Measurements from ENCODE around the gene ESPN.
"Not testable (repeated sequence)": the region's sequence is repeated elsewhere in the genome, so short reads cannot be mapped to it uniquely, and the experiment has no call there.

DNA sequence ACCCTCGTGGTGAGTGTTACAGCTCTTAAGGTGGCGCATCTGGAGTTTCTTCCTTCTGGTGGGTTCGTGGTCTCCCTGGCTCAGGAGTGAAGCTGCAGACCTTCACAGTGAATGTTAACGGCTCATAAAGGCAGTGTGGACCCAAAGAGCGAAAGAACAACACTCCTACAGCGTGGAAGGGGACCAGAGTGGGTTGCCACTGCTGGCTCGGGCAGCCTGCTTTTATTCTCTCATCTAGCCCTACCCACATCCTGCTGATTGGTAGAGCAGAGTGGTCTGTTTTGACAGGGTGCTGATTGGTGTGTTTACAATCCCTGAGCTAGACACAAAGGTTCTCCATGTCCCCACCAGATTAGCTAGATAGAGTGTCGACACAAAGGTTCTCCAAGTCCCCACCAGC is 29.4 kb upstream of the ESPN start:
- TF ChIP-seq, protein P1, sequence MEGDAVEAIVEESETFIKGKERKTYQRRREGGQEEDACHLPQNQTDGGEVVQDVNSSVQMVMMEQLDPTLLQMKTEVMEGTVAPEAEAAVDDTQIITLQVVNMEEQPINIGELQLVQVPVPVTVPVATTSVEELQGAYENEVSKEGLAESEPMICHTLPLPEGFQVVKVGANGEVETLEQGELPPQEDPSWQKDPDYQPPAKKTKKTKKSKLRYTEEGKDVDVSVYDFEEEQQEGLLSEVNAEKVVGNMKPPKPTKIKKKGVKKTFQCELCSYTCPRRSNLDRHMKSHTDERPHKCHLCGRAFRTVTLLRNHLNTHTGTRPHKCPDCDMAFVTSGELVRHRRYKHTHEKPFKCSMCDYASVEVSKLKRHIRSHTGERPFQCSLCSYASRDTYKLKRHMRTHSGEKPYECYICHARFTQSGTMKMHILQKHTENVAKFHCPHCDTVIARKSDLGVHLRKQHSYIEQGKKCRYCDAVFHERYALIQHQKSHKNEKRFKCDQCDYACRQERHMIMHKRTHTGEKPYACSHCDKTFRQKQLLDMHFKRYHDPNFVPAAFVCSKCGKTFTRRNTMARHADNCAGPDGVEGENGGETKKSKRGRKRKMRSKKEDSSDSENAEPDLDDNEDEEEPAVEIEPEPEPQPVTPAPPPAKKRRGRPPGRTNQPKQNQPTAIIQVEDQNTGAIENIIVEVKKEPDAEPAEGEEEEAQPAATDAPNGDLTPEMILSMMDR (IDR thresholded peaks at IDR 0.05): not testable (repeated sequence)
- TF ChIP-seq SIN3A (IDR thresholded peaks at IDR 0.05; ENCODE audit: borderline replicate concordance, insufficient read depth, low read depth, low read length); POLR2AphosphoS5 (IDR thresholded peaks at IDR 0.05; ENCODE audit: low read depth, low read length); TCF7L2 (IDR thresholded peaks at IDR 0.05; ENCODE audit: low read depth, low read length): not testable (repeated sequence)
- TF ChIP-seq, protein P2, sequence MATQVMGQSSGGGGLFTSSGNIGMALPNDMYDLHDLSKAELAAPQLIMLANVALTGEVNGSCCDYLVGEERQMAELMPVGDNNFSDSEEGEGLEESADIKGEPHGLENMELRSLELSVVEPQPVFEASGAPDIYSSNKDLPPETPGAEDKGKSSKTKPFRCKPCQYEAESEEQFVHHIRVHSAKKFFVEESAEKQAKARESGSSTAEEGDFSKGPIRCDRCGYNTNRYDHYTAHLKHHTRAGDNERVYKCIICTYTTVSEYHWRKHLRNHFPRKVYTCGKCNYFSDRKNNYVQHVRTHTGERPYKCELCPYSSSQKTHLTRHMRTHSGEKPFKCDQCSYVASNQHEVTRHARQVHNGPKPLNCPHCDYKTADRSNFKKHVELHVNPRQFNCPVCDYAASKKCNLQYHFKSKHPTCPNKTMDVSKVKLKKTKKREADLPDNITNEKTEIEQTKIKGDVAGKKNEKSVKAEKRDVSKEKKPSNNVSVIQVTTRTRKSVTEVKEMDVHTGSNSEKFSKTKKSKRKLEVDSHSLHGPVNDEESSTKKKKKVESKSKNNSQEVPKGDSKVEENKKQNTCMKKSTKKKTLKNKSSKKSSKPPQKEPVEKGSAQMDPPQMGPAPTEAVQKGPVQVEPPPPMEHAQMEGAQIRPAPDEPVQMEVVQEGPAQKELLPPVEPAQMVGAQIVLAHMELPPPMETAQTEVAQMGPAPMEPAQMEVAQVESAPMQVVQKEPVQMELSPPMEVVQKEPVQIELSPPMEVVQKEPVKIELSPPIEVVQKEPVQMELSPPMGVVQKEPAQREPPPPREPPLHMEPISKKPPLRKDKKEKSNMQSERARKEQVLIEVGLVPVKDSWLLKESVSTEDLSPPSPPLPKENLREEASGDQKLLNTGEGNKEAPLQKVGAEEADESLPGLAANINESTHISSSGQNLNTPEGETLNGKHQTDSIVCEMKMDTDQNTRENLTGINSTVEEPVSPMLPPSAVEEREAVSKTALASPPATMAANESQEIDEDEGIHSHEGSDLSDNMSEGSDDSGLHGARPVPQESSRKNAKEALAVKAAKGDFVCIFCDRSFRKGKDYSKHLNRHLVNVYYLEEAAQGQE (IDR thresholded peaks at IDR 0.05; ENCODE audit: insufficient read depth in 1 of 2, low read depth in 2 of 2, low read length in 1 of 2): not testable (repeated sequence)

All from Panc1 (cell line).